ENCODE measurements around the gene CRYBA1.
A peak's percentile ranks its signal among the peaks of the same experiment; 100 is the strongest.
"Not testable (repeated sequence)": the region's sequence is repeated elsewhere in the genome, so short reads cannot be mapped to it uniquely, and the experiment has no call there.

The CRYBA1 gene

DNA sequence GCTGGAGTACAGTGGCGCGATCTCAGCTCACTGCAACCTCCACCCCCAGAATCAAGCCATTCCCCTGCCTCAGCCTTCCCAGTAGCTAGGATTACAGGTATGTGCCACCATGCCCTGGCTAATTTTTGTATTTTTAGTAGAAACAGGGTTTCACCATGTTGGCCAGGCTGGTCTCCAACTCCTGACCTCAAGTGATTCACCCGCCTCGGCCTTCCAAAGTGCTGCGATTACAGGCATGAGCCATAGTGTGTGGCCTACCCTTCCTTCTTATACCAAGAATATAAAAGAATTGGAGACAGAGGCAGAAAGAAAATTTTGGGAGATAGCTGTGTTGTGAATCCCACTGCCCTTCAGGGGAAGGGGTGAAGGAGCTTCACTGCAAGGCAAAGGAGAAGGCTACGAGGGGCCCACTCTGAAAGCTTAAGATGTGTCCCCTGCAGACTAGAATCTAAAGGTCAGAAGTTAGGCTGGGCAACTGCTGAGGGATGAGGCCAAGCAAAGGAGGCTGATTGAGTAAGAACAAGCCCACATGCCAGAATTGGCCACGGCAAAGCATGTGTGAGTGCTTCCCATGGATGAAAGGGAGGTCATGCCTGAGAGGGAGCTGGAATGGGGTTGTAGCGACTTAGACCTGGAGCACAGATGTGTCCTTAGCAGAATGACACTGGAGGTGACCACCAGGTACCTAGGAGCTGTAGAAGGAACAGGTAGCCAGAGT, 8.4 kb upstream of the CRYBA1 start:
- DNase-seq (ENCODE audit: low spot score), result no peak

GRCh38 chr17:29240477-29240876, 6.2 kb upstream of the CRYBA1 start:
- DNase-seq (ENCODE audit: low spot score), result no peak

- no peak for DNase-seq (ENCODE audit: low spot score)
Measured at GRCh38 chr17:29240968-29241963, 5.4 kb upstream of the CRYBA1 start.

DNA sequence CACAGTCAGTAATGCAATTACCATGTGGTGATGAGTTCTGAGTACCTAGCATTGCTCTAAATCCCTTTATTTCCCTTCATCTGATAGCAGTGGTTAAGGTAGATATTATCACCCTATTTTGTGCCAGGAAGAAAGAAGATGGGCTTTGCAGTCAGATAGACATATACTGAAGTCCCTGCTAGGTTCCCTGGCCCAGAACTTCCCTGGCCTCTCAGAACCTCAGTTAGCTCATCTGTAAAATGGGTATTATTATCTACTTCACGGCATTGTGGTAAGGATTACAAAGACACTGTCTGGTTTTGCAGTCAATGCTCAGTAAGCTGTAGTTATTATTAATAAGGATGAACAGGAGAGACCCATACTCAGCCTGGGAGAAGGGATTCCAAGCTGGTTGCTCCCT, 4.6 kb upstream of the CRYBA1 start:
- no peak for DNase-seq (ENCODE audit: low spot score)

GRCh38 chr17:29242790-29243189, 3.9 kb upstream of the CRYBA1 start:
- DNase-seq (ENCODE audit: low spot score), result no peak

DNA sequence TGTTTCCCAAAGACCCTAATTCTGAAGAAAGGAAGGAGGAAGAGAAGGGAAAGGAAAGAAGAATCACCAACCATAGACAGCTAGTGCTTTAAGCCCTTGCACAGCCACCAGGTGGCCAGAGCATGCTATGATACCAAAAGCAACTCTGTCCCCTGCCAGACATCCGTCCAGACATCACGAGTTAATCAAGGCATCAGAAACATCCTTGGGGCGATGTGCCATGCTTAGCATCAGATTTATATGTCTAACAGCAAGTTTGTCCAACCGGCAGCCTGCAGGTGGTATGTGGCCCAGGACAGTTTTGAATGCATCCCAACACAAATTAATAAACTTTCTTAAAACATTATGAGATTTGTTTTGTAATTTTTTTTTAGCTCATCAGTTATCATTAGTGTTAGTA, 2.9 kb upstream of the CRYBA1 start:
- no peak for DNase-seq (ENCODE audit: low spot score)

- DNase-seq (ENCODE audit: low spot score), result no peak
Measured at GRCh38 chr17:29245401-29245800, 1.3 kb upstream of the CRYBA1 start.

DNA sequence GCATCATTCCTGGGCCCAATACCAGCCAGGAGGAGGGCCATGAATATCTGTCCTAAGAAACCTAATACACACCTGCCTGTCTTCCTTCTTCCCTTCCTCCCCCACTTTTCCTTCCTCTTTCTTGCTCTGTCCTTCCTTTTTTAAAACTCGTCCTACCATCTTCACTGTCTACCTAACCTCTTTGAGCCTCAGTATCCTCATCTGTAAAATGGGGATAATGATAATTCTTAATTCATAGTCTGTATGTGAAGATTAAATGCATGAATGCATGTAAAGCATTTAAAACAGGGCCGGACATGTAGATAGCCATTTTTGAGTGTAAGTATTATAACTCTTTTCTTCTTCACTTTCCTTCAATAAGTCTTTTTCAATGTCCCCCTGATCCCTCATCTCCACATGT, 560 bp downstream of the CRYBA1 start:
- DNase-seq (ENCODE audit: low spot score), result no peak

DNA sequence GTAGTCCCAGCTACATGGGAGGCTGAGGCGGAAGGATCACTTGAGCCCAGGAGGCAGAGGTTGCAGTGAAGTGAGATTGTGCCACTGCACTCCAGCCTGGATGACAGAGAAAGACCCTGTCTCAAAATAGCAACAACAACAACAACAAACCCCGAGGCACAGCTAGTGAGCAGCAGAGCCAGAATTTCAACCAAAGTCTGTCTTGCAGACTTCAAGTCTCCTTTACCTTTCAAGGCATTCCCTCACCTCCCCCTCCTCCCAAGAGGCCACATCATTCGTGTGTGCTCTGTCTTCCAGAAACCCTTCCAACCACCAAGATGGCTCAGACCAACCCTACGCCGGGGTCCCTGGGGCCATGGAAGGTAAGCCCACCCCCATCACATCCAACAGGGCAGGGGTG, 2.2 kb downstream of the CRYBA1 start:
- no peak for DNase-seq (ENCODE audit: low spot score)

DNA sequence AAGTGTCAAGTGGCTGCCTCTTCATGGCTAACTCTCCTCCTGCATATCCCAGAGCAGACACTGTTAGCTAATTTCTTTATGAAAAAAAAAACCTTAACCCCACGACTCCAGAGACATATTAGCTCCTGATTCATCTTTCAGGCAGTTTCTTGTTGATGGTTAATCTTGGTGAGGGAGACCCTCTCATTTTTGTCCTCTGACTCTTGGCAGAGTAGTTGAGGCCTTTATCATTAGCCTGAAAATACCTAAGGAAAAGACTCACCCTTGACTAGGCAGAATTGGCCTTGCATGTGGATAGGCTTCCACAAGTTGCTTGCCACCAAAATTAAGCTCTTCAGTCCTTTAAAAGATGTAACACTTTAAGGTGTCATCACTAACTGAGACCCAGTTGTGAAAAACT, 4.0 kb downstream of the CRYBA1 start:
- DNase-seq (ENCODE audit: low spot score), result no peak

GRCh38 chr17:29251184-29251583, 4.5 kb downstream of the CRYBA1 start:
- DNase-seq (ENCODE audit: low spot score), result no peak

GRCh38 chr17:29252101-29252791, 5.6 kb downstream of the CRYBA1 start:
- DNase-seq (ENCODE audit: low spot score), result peak; percentile 18

DNA sequence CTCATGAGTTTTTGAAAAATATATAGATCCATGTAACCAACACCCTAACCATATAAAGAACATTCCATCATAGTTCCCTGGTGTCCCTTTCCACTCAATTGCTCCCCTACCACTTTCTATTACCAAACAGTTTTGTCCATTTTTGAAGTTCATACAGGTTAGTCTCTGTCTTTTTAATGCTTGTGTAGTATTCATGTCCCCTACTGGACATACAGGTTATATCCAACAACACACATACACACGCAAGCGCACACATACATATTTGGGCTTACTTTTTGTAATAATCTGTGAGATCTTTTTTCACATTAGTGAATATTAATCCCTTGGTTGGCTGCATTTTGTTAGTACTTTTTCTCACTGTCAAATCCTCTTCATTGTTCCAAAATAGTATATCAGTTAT, 6.4 kb downstream of the CRYBA1 start:
- no peak for DNase-seq (ENCODE audit: low spot score)

DNA sequence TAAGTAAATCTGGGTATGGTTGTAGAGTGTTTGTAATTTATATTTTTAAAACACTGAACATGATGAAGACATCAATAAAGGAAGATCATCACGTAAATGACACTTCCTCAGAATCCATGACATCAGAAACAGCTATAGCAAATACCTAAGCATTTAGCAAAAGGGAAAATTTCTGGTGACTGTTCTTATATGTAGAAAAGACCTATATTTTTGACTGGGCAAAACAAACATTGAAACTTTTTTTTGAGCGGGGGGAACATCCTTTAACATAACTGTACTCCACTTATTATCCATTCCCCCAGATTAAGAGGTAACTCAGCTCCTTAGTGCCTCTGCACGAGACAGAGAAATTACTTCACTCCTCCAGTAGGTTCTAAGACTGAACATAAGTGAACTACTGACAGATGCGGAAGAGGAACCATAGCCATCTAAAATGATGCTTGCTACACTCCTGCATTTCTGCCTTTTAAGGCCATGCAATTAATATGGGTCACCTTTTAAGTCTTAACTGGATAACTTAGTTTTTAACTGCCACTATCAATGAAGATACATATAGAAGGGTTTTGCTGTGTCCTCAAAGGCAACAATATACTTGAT, 9.4 kb downstream of the CRYBA1 start:
- no peak for DNase-seq (ENCODE audit: low spot score)

GRCh38 chr17:29256735-29257466, 10.2 kb downstream of the CRYBA1 start:
- no peak for DNase-seq (ENCODE audit: low spot score)

GRCh38 chr17:29257756-29258155, 11.1 kb downstream of the CRYBA1 start:
- no peak for DNase-seq (ENCODE audit: low spot score)

- no peak for DNase-seq (ENCODE audit: low spot score)
Measured at GRCh38 chr17:29263916-29264315, 17.3 kb downstream of the CRYBA1 start.

DNA sequence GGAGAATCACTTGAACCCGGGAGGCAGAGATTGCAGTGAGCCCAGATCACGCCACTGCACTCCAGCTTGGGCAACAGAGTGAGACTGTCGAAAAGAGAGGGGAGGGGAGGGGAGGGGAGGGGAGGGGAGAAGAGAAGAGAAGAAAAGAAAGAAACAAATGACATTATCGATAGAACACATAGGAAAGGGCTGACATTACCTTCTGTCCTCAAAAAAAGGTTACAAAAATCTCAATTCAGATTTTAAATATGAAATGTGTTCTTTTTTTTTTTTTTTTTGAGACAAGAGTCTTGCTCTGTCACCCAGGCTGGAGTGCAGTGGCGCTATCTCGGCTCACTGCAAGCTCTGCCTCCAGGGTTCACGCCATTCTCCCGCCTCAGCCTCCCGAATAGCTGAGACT, 25.3 kb downstream of the CRYBA1 start:
- DNase-seq (ENCODE audit: low spot score), result not testable (repeated sequence)

GRCh38 chr17:29273924-29274323, 27.3 kb downstream of the CRYBA1 start:
- no peak for DNase-seq (ENCODE audit: low spot score)

DNA sequence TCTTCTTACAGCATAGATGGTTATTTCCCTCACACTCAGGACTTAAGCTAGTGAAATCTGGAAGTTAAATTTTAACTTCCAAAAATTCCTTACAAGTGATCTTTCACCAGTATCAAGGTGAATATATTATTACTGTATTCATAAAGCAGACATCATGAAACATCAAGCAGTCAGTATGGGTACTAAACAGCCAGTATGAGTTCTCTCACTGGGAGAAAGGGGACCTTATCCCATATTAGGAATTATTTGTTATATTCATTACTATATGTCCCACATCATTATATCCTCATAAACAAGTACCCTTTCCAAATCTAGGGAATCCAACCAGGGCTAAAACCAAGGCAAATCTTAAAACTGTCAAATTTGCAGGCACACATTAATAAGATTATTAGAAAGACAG, 32.0 kb downstream of the CRYBA1 start:
- no peak for DNase-seq (ENCODE audit: low spot score)

DNA sequence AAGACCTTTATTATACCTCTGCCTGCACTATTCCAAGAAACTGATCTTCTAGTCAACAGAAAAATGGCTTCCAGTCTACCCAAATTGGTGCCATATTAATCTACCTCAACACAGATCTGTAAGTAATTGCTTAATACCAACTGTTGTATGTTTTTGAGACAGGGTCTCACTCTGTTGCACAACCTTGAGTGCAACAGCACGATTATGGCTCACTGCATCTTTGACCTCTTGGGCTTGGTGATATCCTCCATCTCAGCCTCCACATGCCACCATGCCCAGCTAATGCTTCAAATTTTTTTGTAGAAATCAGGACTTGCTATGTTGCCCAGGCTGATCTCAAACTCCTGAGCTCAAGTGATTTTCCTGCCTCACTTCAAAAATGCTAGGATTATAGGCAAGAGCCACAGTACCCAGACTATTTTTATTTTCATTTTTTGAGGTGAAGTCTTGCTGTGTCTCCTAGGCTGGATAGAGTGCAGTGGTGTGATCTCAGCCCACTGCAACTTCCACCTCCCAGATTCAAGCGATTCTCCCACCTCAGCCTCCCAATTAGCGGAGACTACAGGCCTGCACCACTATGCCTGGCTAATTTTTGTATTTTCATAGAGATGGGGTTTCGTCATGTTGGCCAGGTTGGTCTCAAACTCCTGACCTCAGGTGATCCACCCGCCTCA, 32.9 kb downstream of the CRYBA1 start:
- DNase-seq (ENCODE audit: low spot score), result no peak

Measured in hematopoietic multipotent progenitor cell treated with erythropoietin and hydrocortisone succinate and interleukin-3 and kit ligand, for 15 days (in vitro differentiated cells).